H9 (cell line): ENCODE results near the gene ST6GAL1. TPM values are rescaled to one million over a fixed set of nuclear protein-coding genes. Genes with fewer than 3 reads are reported as not detected.
A peak's percentile ranks its signal among the peaks of the same experiment; 100 is the strongest.
"Not testable (repeated sequence)": the region's sequence is repeated elsewhere in the genome, so short reads cannot be mapped to it uniquely, and the experiment has no call there.

Source experiments
- DNase-seq: peaks from one replicate; pipeline ENCODE4 v3.0.0-alpha.2; 2017
- H2AFZ ChIP-seq: one replicate; pipeline ENCODE4 v1.6.1; 2013; ENCODE audit warnings: mild to moderate bottlenecking, low read length, control low read depth, moderate library complexity
- H2AK5ac ChIP-seq: 2 replicates; pipeline ENCODE4 v1.6.1; 2013; ENCODE audit warnings: low read length, control low read depth, mixed read lengths; ENCODE audit not compliant: insufficient read length
- H2BK120ac ChIP-seq: one replicate; pipeline ENCODE4 v1.6.1; 2013; ENCODE audit warnings: low read depth, mild to moderate bottlenecking, low read length, control low read depth, inconsistent platforms; ENCODE audit not compliant: poor library complexity, severe bottlenecking
- H2BK12ac ChIP-seq: 2 replicates; pipeline ENCODE4 v1.6.1; 2013; ENCODE audit warnings: low read length, control low read depth, mixed read lengths, low read depth; ENCODE audit not compliant: insufficient read length
- H2BK15ac ChIP-seq: 2 replicates; pipeline ENCODE4 v1.6.1; 2013; ENCODE audit warnings: low read depth, low read length, control low read depth
- H2BK20ac ChIP-seq: one replicate; pipeline ENCODE4 v1.6.1; 2013; ENCODE audit warnings: low read depth, mild to moderate bottlenecking, low read length, control low read depth, inconsistent platforms; ENCODE audit not compliant: poor library complexity, severe bottlenecking
- H2BK5ac ChIP-seq: 2 replicates; pipeline ENCODE4 v1.6.1; 2013; ENCODE audit warnings: low read length, control low read depth, mixed read lengths; ENCODE audit not compliant: insufficient read length
- H3K14ac ChIP-seq: 2 replicates; pipeline ENCODE4 v1.6.1; 2013; ENCODE audit warnings: low read length, control low read depth; ENCODE audit not compliant: insufficient read depth
- H3K18ac ChIP-seq: 2 replicates; pipeline ENCODE4 v1.6.1; 2013; ENCODE audit warnings: low read depth, mild to moderate bottlenecking, mixed read lengths, low read length, control low read depth; ENCODE audit not compliant: insufficient read length
- H3K23ac ChIP-seq: 2 replicates; pipeline ENCODE4 v1.6.1; 2013; ENCODE audit warnings: low read length, control low read depth, mixed read lengths, low read depth; ENCODE audit not compliant: insufficient read length
- H3K23me2 ChIP-seq: 2 replicates; pipeline ENCODE4 v1.6.1; 2013; ENCODE audit warnings: low read depth, mild to moderate bottlenecking, mixed read lengths, low read length, control low read depth; ENCODE audit not compliant: insufficient read length, poor library complexity, severe bottlenecking
- H3K27ac ChIP-seq: 2 replicates; pipeline ENCODE4 v1.5.1; 2013; ENCODE audit warnings: low read length, control low read depth, mixed read lengths, low read depth; ENCODE audit not compliant: insufficient read length
- H3K27me3 ChIP-seq: 2 replicates; pipeline ENCODE4 v1.6.1; 2013; ENCODE audit warnings: low read length, control low read depth, inconsistent platforms; ENCODE audit not compliant: insufficient read depth
- H3K4ac ChIP-seq: 2 replicates; pipeline ENCODE4 v1.6.1; 2013; ENCODE audit warnings: low read depth, mild to moderate bottlenecking, control low read depth, inconsistent platforms, low read length, moderate library complexity
- H3K4me1 ChIP-seq: 2 replicates; pipeline ENCODE4 v1.6.1; 2013; ENCODE audit warnings: low read length, control low read depth, inconsistent platforms; ENCODE audit not compliant: insufficient read depth
- H3K4me2 ChIP-seq: 2 replicates; pipeline ENCODE4 v1.6.1; 2013; ENCODE audit warnings: low read length, control low read depth, mixed read lengths; ENCODE audit not compliant: insufficient read length, insufficient read depth
- H3K56ac ChIP-seq: 2 replicates; pipeline ENCODE4 v1.6.1; 2013; ENCODE audit warnings: low read depth, mild to moderate bottlenecking, mixed read lengths, low read length, control low read depth; ENCODE audit not compliant: insufficient read length
- H3K79me1 ChIP-seq: 2 replicates; pipeline ENCODE4 v1.6.1; 2013; ENCODE audit warnings: low read depth, mild to moderate bottlenecking, moderate library complexity, low read length, control low read depth, inconsistent platforms; ENCODE audit not compliant: insufficient read depth, poor library complexity, severe bottlenecking
- H3K79me2 ChIP-seq: 2 replicates; pipeline ENCODE4 v1.6.1; 2013; ENCODE audit warnings: low read length, control low read depth, inconsistent platforms; ENCODE audit not compliant: insufficient read depth
- H3K9ac ChIP-seq: 2 replicates; pipeline ENCODE4 v1.6.1; 2013; ENCODE audit warnings: low read length, control low read depth, mixed read lengths; ENCODE audit not compliant: insufficient read length; ENCODE audit errors: extremely low read depth
- H3K9me3 ChIP-seq: one replicate; pipeline ENCODE4 v1.6.1; 2013; ENCODE audit warnings: low read depth, low read length, inconsistent platforms; ENCODE audit not compliant: control insufficient read depth
- H3T11ph ChIP-seq: one replicate; pipeline ENCODE4 v1.6.1; 2013; ENCODE audit warnings: mild to moderate bottlenecking, low read length, control low read depth, inconsistent platforms
- H4K20me1 ChIP-seq: one replicate; pipeline ENCODE4 v1.6.1; 2013; ENCODE audit not compliant: control insufficient read depth, insufficient read length, insufficient read depth
- H4K5ac ChIP-seq: 2 replicates; pipeline ENCODE4 v1.6.1; 2013; ENCODE audit warnings: low read depth, mild to moderate bottlenecking, mixed read lengths, low read length, control low read depth; ENCODE audit not compliant: insufficient read length
- H4K8ac ChIP-seq: replicated peaks from 2 replicates; pipeline ENCODE4 v1.6.1; 2013; ENCODE audit warnings: low read length, control low read depth, mixed read lengths, low read depth; ENCODE audit not compliant: insufficient read length
- H4K91ac ChIP-seq: 2 replicates; pipeline ENCODE4 v1.6.1; 2013; ENCODE audit warnings: low read depth, mild to moderate bottlenecking, moderate library complexity, mixed read lengths, low read length, control low read depth; ENCODE audit not compliant: insufficient read length
- H3K27ac Mint-ChIP-seq, 3 experiments: 2 replicates in 2 of 3; 3 replicates in 1 of 3; pipeline ENCODE4 v1.8.0; 2020 to 2021; ENCODE audit warnings: mixed read lengths in 3 of 3, mild to moderate bottlenecking in 1 of 3, moderate library complexity in 1 of 3
- H3K27me3 Mint-ChIP-seq: 2 replicates; pipeline ENCODE4 v1.8.0; 2021; ENCODE audit warnings: low read depth, mild to moderate bottlenecking, moderate library complexity, mixed read lengths
- H3K36me3 Mint-ChIP-seq, 3 experiments: 2 replicates in 2 of 3; 3 replicates in 1 of 3; pipeline ENCODE4 v1.8.0; 2020 to 2021; ENCODE audit warnings: low read depth in 3 of 3, mixed read lengths in 3 of 3; ENCODE audit not compliant: insufficient read depth in 1 of 3
- H3K4me1 Mint-ChIP-seq, 2 experiments: 2 replicates each; pipeline ENCODE4 v1.8.0; 2020; ENCODE audit warnings: mixed read lengths in 2 of 2
- H3K4me3 Mint-ChIP-seq, 2 experiments: 2 replicates in 1 of 2; 3 replicates in 1 of 2; pipeline ENCODE4 v1.8.0; 2020 to 2021; ENCODE audit warnings: mild to moderate bottlenecking in 2 of 2, mixed read lengths in 2 of 2, moderate library complexity in 1 of 2
- H3K9me3 Mint-ChIP-seq, 2 experiments: 2 replicates in 1 of 2; 3 replicates in 1 of 2; pipeline ENCODE4 v1.8.0; 2020; ENCODE audit warnings: mild to moderate bottlenecking in 2 of 2, mixed read lengths in 2 of 2, moderate library complexity in 1 of 2
- WGBS: extraction: QIAGEN DNeasy Blood & Tissue Kit; methylation state at CpG from one replicate; pipeline ENCODE4 v1.1.7; 2013; ENCODE audit warnings: missing lambda C conversion rate, low lambda C conversion rate, mixed read lengths; ENCODE audit not compliant: insufficient read length; ENCODE audit errors: extremely low coverage; 5-methylcytosine and 5-hydroxymethylcytosine counted together
- total RNA-seq: library from RNA; stranded (reverse); gene quantifications from 2 replicates; pipeline ENCODE4 v1.2.1, GENCODE V29; 2021
- TF ChIP-seq, protein P1 (sequence below): fragments of 200-600 bp; sonication (generic); conservative IDR thresholded peaks from 3 replicates; pipeline ENCODE4 v1.8.0; 2021; ENCODE audit warnings: antibody characterized with exemption, mild to moderate bottlenecking

The ST6GAL1 gene
- total RNA-seq, 1 experiment from 2014 or later: 139 TPM

DNA sequence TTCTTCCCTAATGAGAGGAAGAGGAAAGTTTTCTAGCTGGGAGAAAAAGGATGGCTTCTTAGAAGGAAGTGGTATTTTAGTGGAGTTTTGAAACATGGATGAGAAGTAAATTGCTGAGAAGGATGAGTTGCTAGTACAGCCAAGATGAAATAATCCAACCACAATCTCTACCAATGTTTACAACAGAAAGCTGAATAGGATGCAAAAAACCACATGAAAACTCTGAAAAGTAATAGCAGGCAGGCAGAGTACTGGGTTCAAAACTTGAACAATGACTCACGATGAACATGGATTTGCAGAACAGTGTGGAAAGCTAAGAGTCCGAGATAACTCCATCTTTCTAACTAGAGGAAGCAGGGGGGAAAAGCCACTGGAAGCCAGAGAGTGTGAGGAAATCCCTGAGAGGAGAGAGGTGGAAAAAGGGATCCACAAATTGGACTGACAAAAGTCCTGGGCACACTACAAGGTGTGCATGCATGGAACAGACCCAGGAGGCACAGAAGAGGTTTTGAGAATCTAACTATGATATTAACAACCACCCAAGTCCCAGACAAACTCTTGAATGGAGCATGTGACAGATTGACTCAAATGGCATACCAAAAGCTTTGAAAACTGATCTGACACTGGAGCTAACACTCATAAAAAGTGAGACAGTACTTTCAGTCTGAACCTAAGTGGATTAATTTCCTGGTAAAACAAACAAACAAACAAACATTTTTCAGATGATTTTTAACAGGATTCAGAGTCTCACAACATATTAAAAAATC, 76.7 kb downstream of the ST6GAL1 start:
- Mint-ChIP-seq H3K27ac (peak overlapping the region in 2 of 3 experiments; percentile 21 to 86; a peak in 4 of 7 replicates), H3K4me3 (no peak overlapping the region), H3K4me1 (peaks cover 17 to 21% of the 10 kb centered on the region in 2 experiments), H3K36me3 (peaks cover 46 to 62% (median 46%) of the 10 kb centered on the region in 3 experiments), H3K9me3 (no peaks in the 10 kb centered on the region), H3K27me3 (no peaks in the 10 kb centered on the region)
- no peak overlapping the region for H3K9ac ChIP-seq
- H3K23ac ChIP-seq: no peak overlapping the region
- no peak overlapping the region for H3K4me2 ChIP-seq
- H3K79me2 ChIP-seq: no peaks in the 10 kb centered on the region
- no peak overlapping the region for H2BK15ac ChIP-seq
- H3K79me1 ChIP-seq: peaks cover 4% of the 10 kb centered on the region
- no peak overlapping the region for H3T11ph ChIP-seq
- H2AK5ac ChIP-seq: no peak overlapping the region
- no peak overlapping the region for H2BK12ac ChIP-seq
- no peaks in the 10 kb centered on the region; the same call in 1 of the 2 replicates for H3K4me1 ChIP-seq
- no CpG with 5 or more reads among the region's 2 CpGs for WGBS
- no peaks in the 10 kb centered on the region for H3K9me3 ChIP-seq
- TF ChIP-seq, protein P1, sequence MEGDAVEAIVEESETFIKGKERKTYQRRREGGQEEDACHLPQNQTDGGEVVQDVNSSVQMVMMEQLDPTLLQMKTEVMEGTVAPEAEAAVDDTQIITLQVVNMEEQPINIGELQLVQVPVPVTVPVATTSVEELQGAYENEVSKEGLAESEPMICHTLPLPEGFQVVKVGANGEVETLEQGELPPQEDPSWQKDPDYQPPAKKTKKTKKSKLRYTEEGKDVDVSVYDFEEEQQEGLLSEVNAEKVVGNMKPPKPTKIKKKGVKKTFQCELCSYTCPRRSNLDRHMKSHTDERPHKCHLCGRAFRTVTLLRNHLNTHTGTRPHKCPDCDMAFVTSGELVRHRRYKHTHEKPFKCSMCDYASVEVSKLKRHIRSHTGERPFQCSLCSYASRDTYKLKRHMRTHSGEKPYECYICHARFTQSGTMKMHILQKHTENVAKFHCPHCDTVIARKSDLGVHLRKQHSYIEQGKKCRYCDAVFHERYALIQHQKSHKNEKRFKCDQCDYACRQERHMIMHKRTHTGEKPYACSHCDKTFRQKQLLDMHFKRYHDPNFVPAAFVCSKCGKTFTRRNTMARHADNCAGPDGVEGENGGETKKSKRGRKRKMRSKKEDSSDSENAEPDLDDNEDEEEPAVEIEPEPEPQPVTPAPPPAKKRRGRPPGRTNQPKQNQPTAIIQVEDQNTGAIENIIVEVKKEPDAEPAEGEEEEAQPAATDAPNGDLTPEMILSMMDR: no peak
- H4K91ac ChIP-seq: no peak overlapping the region
- H3K18ac ChIP-seq: no peak overlapping the region
- H3K23me2 ChIP-seq: no peaks in the 10 kb centered on the region
- H2AFZ ChIP-seq: no peak overlapping the region
- H2BK5ac ChIP-seq: no peak overlapping the region
- H3K27me3 ChIP-seq: no peaks in the 10 kb centered on the region
- no peaks in the 10 kb centered on the region for H4K20me1 ChIP-seq
- no peak overlapping the region for H2BK120ac ChIP-seq
- H4K8ac ChIP-seq: no peak overlapping the region
- no peak for DNase-seq
- no peak overlapping the region for H3K4ac ChIP-seq
- no peak overlapping the region for H2BK20ac ChIP-seq
- no peak overlapping the region for H3K56ac ChIP-seq
- no peak overlapping the region for H4K5ac ChIP-seq
- H3K14ac ChIP-seq: no peak overlapping the region
- H3K27ac ChIP-seq: no peak overlapping the region

DNA sequence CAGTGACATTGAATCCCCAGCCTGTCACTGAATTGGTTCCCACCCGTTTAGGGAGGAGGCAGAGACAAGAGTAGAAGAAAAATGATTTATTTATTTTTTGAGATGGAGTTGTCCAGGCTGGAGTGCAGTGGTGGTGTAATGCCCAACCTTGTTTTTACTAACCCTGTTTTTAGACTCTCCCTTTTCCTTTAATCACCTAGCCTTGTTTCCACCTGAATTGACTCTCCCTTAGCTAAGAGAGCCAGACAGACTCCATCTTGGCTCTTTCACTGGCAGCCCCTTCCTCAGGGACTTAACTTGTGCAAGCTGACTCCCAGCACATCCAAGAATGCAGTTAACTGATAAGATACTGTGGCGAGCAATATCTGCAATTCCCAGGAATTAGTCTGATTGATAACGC, 80.1 kb downstream of the ST6GAL1 start:
- not testable (repeated sequence) for H2BK12ac ChIP-seq

More for the DNA sequence above, 80.1 kb downstream of the ST6GAL1 start:
- not testable (repeated sequence) for H3K27me3 Mint-ChIP-seq, H2BK15ac ChIP-seq, H3K14ac ChIP-seq, H3K4me2 ChIP-seq, DNase-seq, H4K91ac ChIP-seq, H3K23me2 ChIP-seq, H3K27ac ChIP-seq, H3K4me1 Mint-ChIP-seq, H3K9me3 Mint-ChIP-seq, H2AFZ ChIP-seq, H3K4me3 Mint-ChIP-seq, H3K79me2 ChIP-seq, H4K5ac ChIP-seq, H3K27ac Mint-ChIP-seq, H2BK20ac ChIP-seq, H2BK5ac ChIP-seq, H4K8ac ChIP-seq, H3K4me1 ChIP-seq, H3K18ac ChIP-seq, H3K23ac ChIP-seq, H4K20me1 ChIP-seq, H3K79me1 ChIP-seq, H3K9ac ChIP-seq, H3T11ph ChIP-seq, H3K27me3 ChIP-seq, H2BK120ac ChIP-seq, H3K56ac ChIP-seq, H3K4ac ChIP-seq, H3K9me3 ChIP-seq, H2AK5ac ChIP-seq
- H3K36me3 Mint-ChIP-seq: peaks cover 29 to 68% (median 47%) of the 10 kb centered on the region in 3 experiments; a peak in 6 of 7 replicates
- no CpG with 5 or more reads among the region's 3 CpGs for WGBS
